ENCODE data around the gene HMCN2. TPM values are rescaled to one million over a fixed set of nuclear protein-coding genes. Genes with fewer than 3 reads are reported as not detected.

HMCN2 gene
- total RNA-seq, 2 experiments from 2014 or later: not detected

DNA sequence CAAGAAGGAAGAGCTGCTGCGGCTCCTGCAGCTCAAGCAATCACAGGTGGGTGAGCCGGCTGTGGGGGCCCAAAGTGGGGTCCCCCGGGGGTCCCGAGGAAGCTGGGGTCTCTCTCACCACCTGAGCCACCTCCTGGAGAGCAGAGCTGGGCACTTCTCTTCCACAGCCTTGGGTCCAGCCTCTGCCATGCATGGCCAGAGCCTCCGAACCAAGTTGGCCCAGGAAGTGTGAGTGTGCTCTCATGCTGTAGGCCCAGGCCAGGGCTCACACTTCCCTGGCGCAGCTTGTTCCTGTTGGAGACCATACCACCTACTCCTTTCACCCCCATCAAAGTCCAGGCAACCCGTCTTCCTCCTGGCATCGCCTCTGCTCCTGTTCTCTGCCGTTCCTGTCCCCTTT lies 19.7 kb downstream of the HMCN2 start:
- POLR2A ChIA-PET: no interaction called here
- DNase-seq (ENCODE audit: low spot score): no peak
- Histone ChIP-seq H3K79me2 (ENCODE audit: insufficient read depth, low read depth, low read length) (no peaks in the 10 kb centered on the region), H3K27ac (ENCODE audit: low read depth, low read length, poor library complexity, severe bottlenecking) (no peak overlapping the region), H3K4me3 (ENCODE audit: low read depth, low read length, poor library complexity, severe bottlenecking) (no peak overlapping the region), H3K36me3 (ENCODE audit: insufficient read depth, low read length) (no peaks in the 10 kb centered on the region), H4K20me1 (ENCODE audit: insufficient read depth, low read length) (no peaks in the 10 kb centered on the region), H3K4me2 (ENCODE audit: low read length) (no peak overlapping the region), H3K4me1 (ENCODE audit: insufficient read depth, low read length, poor library complexity, severe bottlenecking) (no peaks in the 10 kb centered on the region), H2AFZ (ENCODE audit: low read length) (no peak overlapping the region), H3K9me2 (ENCODE audit: insufficient read depth, low read length) (no peaks in the 10 kb centered on the region), H3K9me3 (ENCODE audit: low read length) (no peaks in the 10 kb centered on the region)
- no TSS peak for BruUV-seq (replicated peaks)
- CTCF ChIA-PET (ENCODE audit: unreplicated experiment): no interaction called here
- intact Hi-C loops (cut with micrococcal nuclease; ENCODE audit: unreplicated experiment): no loop called here
- TF ChIP-seq, protein P1, sequence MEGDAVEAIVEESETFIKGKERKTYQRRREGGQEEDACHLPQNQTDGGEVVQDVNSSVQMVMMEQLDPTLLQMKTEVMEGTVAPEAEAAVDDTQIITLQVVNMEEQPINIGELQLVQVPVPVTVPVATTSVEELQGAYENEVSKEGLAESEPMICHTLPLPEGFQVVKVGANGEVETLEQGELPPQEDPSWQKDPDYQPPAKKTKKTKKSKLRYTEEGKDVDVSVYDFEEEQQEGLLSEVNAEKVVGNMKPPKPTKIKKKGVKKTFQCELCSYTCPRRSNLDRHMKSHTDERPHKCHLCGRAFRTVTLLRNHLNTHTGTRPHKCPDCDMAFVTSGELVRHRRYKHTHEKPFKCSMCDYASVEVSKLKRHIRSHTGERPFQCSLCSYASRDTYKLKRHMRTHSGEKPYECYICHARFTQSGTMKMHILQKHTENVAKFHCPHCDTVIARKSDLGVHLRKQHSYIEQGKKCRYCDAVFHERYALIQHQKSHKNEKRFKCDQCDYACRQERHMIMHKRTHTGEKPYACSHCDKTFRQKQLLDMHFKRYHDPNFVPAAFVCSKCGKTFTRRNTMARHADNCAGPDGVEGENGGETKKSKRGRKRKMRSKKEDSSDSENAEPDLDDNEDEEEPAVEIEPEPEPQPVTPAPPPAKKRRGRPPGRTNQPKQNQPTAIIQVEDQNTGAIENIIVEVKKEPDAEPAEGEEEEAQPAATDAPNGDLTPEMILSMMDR (conservative IDR thresholded peaks at IDR 0.05; ENCODE audit: low read length): no peak

DNA sequence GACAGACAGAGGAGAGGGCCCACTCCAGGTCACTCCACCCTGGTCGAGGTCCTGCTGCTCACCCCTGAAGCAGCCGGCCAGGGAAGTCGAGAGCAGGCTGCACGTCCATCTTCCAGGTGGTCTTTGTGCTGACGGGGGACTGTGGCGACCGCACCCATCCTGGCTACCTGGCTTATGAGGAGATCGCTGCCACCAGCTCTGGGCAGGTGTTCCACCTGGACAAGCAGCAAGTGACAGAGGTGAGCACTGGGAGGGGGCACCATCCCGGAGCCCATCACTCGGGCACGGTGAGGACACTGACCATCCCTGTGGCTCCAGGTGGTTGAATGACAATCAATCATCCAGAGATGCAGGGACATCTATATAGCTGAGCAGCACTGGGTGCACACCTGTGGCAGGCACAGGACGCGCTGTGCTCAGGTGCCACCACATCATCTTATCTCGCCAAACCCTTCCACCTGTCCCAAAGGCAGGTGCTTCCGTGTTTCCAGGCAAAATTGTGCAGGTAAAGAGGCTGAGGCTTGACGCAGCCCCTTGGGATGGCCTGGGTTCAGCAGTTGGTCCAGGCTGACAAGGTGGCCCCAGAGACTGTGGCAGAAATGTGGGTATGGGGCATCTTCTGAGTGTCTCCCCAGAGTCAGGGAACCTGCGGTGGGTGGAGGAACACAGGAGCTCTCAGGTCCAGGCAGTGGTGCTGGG lies 20.7 kb downstream of the HMCN2 start:
- Histone ChIP-seq H3K4me2 (ENCODE audit: low read length) (no peak overlapping the region), H2AFZ (ENCODE audit: low read length) (no peak overlapping the region), H3K4me3 (ENCODE audit: low read depth, low read length, poor library complexity, severe bottlenecking) (no peak overlapping the region), H3K4me1 (ENCODE audit: insufficient read depth, low read length, poor library complexity, severe bottlenecking) (no peaks in the 10 kb centered on the region), H4K20me1 (ENCODE audit: insufficient read depth, low read length) (no peaks in the 10 kb centered on the region), H3K79me2 (ENCODE audit: insufficient read depth, low read depth, low read length) (no peaks in the 10 kb centered on the region), H3K27ac (ENCODE audit: low read depth, low read length, poor library complexity, severe bottlenecking) (no peak overlapping the region), H3K9me2 (ENCODE audit: insufficient read depth, low read length) (no peaks in the 10 kb centered on the region), H3K36me3 (ENCODE audit: insufficient read depth, low read length) (no peaks in the 10 kb centered on the region), H3K9me3 (ENCODE audit: low read length) (no peaks in the 10 kb centered on the region)
- CTCF ChIA-PET (ENCODE audit: unreplicated experiment): no interaction called here
- no peak for TF ChIP-seq EZH2phosphoT487 (IDR thresholded peaks at IDR 0.05; ENCODE audit: borderline replicate concordance, low read depth, low read length)
- TF ChIP-seq, protein P1 (conservative IDR thresholded peaks at IDR 0.05; ENCODE audit: low read length): no peak
- DNase-seq (ENCODE audit: low spot score): no peak
- BruUV-seq (replicated peaks): no TSS peak
- POLR2A ChIA-PET: no interaction called here
- intact Hi-C loops (cut with micrococcal nuclease; ENCODE audit: unreplicated experiment): no loop called here

DNA sequence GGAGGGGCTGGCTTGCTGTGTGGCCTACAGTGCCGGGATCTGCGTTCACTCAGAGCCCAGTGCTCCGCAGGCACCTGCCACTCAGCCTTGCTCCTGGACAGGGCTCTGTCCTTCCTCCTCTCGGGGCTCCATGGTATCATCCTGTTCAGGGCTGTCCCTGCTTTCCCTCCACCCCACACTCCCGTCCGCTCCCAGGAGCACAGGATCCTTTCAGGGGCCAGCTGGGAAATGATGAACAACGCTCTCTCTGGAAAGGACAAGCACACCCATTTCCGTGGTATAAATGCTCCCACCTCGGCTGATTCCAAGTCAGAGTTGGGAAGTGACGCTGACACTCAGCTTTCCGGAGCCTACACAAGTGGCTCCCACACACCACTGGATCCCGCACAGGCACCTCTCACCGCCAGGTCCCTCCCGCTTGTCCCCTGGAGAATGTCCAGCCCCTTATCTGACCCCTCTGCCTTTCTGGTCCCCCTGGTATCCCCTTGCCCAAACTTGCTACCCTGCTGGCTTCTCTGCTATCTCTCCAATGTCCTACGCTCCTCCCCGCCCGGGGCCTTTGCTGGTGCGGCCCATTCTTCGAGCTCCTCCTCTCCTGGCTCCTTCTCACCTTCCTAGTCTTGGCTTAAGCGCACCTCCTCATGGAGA lies 21.3 kb downstream of the HMCN2 start:
- POLR2A ChIA-PET: interaction anchor here (0.5 to 0.7 kb wide), 2 partner anchors 76 to 142 kb away, joined by 5 to 9 read pairs; no protein-coding TSS in a partner anchor
- TF ChIP-seq, protein P1 (conservative IDR thresholded peaks at IDR 0.05; ENCODE audit: low read length): no peak
- TF ChIP-seq EZH2phosphoT487 (IDR thresholded peaks at IDR 0.05; ENCODE audit: borderline replicate concordance, low read depth, low read length): no peak
- BruUV-seq (replicated peaks): no TSS peak
- Histone ChIP-seq H3K36me3 (ENCODE audit: insufficient read depth, low read length) (no peaks in the 10 kb centered on the region), H4K20me1 (ENCODE audit: insufficient read depth, low read length) (no peaks in the 10 kb centered on the region), H3K27ac (ENCODE audit: low read depth, low read length, poor library complexity, severe bottlenecking) (no peak overlapping the region), H3K4me1 (ENCODE audit: insufficient read depth, low read length, poor library complexity, severe bottlenecking) (no peaks in the 10 kb centered on the region), H3K4me3 (ENCODE audit: low read depth, low read length, poor library complexity, severe bottlenecking) (no peak overlapping the region), H3K4me2 (ENCODE audit: low read length) (no peak overlapping the region), H2AFZ (ENCODE audit: low read length) (no peak overlapping the region), H3K79me2 (ENCODE audit: insufficient read depth, low read depth, low read length) (no peaks in the 10 kb centered on the region), H3K9me2 (ENCODE audit: insufficient read depth, low read length) (no peaks in the 10 kb centered on the region), H3K9me3 (ENCODE audit: low read length) (no peaks in the 10 kb centered on the region)
- CTCF ChIA-PET (ENCODE audit: unreplicated experiment): no interaction called here
- DNase-seq (ENCODE audit: low spot score): no peak
- intact Hi-C loops (cut with micrococcal nuclease; ENCODE audit: unreplicated experiment): no loop called here

All from OCI-LY7 (cell line).